Chondrocyte (in vitro differentiated cells): ENCODE measurements around the gene SCN8A. TPM values are rescaled to one million over a fixed set of nuclear protein-coding genes. Genes with fewer than 3 reads are reported as not detected.

Experiments
- DNase-seq: peaks from one replicate; pipeline ENCODE4 v3.0.0; 2021; ENCODE audit warnings: mixed read lengths, low spot score
- H3K27ac Mint-ChIP-seq: one replicate; pipeline ENCODE4 v1.8.0; 2021; ENCODE audit warnings: mild to moderate bottlenecking, moderate library complexity, mixed read lengths; ENCODE audit not compliant: unreplicated experiment
- H3K27me3 Mint-ChIP-seq: 2 replicates; pipeline ENCODE4 v1.8.0; 2021; ENCODE audit warnings: low read depth, mixed read lengths
- H3K36me3 Mint-ChIP-seq: 2 replicates; pipeline ENCODE4 v1.8.0; 2021; ENCODE audit warnings: low read depth, mixed read lengths
- H3K4me1 Mint-ChIP-seq: 2 replicates; pipeline ENCODE4 v1.8.0; 2021; ENCODE audit warnings: low read depth, mild to moderate bottlenecking, mixed read lengths
- H3K4me3 Mint-ChIP-seq: one replicate; pipeline ENCODE4 v1.8.0; 2021; ENCODE audit warnings: mild to moderate bottlenecking, moderate library complexity, mixed read lengths; ENCODE audit not compliant: unreplicated experiment
- H3K9me3 Mint-ChIP-seq: 2 replicates; pipeline ENCODE4 v1.8.0; 2021; ENCODE audit warnings: low read depth, mixed read lengths
- total RNA-seq: library from RNA; stranded (reverse); gene quantifications from 3 replicates; pipeline ENCODE4 v1.2.1, GENCODE V29; 2021
- TF ChIP-seq, protein P1 (sequence below): fragments of 200-600 bp; sonication (generic); IDR thresholded peaks from 2 replicates; pipeline ENCODE4 v1.5.0; 2021; ENCODE audit warnings: antibody characterized with exemption, mild to moderate bottlenecking, moderate library complexity

The SCN8A gene
- total RNA-seq, 1 donor from 2014 or later, result 4.4 TPM

DNA sequence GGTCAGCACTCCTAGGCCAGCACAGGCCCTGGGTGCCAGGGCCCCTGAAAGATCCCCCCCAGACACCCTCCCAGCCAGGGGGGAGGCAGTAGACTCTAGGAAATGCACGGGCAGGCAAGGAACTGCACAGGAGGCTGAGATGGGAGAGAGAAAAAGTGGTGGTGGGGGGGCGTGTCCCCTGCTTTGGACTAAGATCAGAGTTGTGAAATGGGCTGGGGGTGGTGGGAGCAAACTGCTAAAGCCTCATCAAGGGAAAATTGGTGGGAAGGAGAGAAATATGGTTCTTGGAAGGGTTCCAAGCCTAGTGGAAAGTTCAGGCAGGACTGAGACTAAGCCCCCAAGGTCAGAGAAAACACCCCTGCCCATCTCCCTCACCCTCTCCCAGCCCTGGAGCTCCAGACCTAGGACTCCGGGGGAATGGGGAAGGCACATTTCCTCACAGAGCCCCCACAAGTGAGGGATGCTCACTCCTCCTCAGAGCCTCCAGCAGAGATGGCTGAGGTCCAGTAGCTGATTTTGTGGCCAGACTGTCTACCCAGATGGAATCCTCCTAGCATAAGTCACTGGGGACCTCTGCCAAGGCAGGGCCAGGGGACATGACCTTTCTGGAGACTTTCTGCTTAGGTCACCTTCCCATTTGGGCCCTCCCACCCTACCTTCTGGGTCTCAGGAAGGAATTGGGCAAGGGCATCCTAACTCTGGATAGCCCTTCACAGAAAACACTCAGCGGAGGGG is 227.7 kb downstream of the SCN8A start:
- no peaks in the 10 kb centered on the region for H3K27me3 Mint-ChIP-seq
- H3K9me3 Mint-ChIP-seq, result no peaks in the 10 kb centered on the region
- TF ChIP-seq, protein P1, sequence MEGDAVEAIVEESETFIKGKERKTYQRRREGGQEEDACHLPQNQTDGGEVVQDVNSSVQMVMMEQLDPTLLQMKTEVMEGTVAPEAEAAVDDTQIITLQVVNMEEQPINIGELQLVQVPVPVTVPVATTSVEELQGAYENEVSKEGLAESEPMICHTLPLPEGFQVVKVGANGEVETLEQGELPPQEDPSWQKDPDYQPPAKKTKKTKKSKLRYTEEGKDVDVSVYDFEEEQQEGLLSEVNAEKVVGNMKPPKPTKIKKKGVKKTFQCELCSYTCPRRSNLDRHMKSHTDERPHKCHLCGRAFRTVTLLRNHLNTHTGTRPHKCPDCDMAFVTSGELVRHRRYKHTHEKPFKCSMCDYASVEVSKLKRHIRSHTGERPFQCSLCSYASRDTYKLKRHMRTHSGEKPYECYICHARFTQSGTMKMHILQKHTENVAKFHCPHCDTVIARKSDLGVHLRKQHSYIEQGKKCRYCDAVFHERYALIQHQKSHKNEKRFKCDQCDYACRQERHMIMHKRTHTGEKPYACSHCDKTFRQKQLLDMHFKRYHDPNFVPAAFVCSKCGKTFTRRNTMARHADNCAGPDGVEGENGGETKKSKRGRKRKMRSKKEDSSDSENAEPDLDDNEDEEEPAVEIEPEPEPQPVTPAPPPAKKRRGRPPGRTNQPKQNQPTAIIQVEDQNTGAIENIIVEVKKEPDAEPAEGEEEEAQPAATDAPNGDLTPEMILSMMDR, result peak; percentile 1
- no peak overlapping the region for H3K27ac Mint-ChIP-seq
- no peak overlapping the region for H3K4me3 Mint-ChIP-seq
- H3K4me1 Mint-ChIP-seq, result peaks cover 32% of the 10 kb centered on the region
- no peaks in the 10 kb centered on the region for H3K36me3 Mint-ChIP-seq
- no peak for DNase-seq

DNA sequence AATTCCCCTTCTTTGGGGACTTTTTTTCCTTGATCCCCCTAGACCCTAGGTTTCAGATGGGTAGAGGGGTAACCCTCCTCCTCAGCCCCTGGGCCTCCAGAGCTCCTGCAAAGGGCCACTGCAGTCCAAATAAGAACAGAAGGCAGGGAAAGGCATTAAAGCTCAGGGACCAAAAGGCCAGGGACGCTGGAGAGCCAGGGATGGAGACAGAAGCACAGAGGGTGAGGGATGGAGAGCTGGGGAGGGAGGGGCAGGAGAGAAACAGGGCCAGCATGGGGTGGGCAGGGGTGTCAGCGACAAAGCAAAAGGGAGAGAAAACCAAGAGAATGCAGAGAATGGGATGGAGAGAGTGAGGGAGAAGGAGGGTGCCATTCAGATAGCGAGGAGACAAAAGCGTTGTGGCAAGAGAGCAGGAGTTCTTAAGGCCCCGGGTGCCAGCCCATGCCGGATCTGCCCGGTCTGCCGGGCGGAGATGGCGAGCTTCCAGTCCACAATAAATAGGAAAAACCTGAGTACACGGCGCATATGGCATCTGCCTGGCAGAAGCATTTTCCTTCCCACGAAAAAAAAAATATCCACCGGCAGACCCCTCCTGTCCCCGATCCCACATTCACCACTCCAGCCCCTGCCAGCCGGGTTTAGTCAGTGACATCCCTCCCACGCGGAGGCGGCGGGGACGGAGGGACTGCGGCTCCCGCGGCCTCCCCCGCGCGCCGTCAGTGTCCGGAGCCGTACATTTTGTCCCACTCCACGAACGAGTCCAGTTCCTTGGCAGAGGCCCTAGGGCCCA is 228.9 kb downstream of the SCN8A start:
- Mint-ChIP-seq H3K4me3 (peak overlapping the region; percentile 67), H3K9me3 (no peaks in the 10 kb centered on the region), H3K4me1 (peaks cover 31% of the 10 kb centered on the region), H3K27me3 (no peaks in the 10 kb centered on the region), H3K27ac (peak overlapping the region; percentile 70), H3K36me3 (no peaks in the 10 kb centered on the region)
- no peak for DNase-seq
- TF ChIP-seq, protein P1, result no peak

DNA sequence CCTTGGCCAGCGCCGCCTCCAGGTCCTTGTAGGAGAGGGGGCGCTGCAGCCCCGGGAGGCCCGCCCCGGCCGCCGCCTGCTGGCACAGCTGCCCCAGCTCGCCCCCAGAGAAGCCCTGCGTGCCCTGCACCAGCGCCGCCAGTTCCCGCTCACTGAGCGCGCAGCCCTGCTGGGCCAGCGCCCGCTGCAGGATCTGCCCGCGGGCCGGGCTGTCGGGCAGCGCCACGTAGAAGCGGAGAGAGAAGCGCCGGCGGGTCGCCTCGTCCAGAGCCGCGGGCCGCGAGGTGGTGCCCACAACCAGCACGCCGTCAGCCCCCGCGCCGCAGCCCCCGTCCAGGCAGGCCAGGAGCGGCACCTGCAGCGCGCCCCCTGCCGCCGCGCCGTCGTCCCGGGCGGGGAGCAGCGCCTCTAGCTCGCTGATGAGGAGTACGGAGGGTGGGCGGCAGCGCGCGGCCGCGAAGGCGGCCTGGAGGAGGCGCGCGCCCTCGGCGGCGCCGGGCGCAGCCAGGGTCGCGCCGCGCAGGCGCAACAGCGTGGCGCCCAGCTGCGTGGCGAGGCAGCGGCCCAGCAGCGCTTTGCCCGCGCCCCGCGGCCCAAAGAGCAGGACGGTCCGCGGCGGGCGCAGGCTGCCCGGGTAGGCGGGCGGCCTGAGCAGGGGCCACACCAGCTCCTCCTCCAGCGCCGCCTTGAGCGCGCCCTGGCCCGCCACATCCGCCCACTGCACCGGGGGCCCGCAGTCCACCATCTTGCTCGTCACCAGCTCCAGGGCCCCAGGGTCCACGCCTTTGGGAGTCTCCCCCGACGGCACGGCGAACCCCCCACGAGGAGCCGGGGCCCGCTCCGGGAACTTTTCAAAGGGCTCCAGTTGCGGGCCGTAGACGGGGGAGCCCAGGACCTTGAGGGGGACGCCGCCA is 229.8 kb downstream of the SCN8A start:
- Mint-ChIP-seq H3K27me3 (no peaks in the 10 kb centered on the region), H3K4me3 (peak overlapping the region; percentile 67), H3K36me3 (no peaks in the 10 kb centered on the region), H3K27ac (no peak overlapping the region), H3K4me1 (peaks cover 23% of the 10 kb centered on the region), H3K9me3 (no peaks in the 10 kb centered on the region)
- TF ChIP-seq, protein P1, result peak; percentile 73
- DNase-seq, result no peak

DNA sequence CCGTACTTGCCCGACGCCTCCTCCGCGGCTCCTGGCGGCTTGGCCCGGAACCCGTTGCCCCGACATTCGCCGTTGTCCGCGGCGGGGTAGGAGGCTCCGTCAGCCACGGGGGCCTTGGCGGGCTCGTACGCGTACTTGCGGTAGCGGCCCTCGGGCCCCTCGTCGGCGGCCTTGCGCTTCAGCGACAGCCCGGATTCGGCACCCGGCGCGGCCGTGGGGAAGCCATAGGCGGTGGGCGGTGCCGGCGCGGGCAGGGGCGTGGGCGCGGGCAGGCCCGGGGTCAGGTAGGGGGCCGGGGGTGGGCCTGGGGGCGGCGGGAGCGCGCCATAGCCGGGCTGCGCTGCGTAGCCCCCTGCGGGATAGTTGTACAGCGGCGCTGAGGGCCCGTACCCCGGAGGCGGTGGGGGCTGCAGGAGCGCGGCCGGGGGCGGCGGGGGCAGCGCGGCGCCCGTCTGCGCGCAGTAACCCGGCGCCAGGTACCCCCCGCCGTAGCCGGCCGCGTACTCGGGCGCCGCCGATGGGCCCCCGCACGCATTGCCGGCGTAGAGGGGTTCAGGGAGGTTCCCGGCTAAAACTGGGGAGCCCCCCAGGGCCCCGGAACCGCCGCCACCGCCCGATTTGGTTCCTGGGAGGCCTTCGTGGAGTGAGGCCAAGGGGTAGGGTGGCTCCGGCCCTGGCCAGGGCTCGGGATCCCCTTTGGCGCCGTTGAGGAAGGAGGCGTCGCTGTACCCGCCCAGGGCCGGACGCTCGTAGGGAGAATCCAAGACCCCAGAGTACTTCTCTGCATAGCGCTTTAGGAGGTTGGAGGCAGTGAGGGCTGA is 230.6 kb downstream of the SCN8A start:
- peaks cover 23% of the 10 kb centered on the region for H3K4me1 Mint-ChIP-seq
- H3K4me3 Mint-ChIP-seq, result peak overlapping the region; percentile 49
- H3K36me3 Mint-ChIP-seq, result no peaks in the 10 kb centered on the region
- TF ChIP-seq, protein P1, result no peak
- H3K27ac Mint-ChIP-seq, result no peak overlapping the region
- H3K27me3 Mint-ChIP-seq, result no peaks in the 10 kb centered on the region
- DNase-seq, result no peak
- H3K9me3 Mint-ChIP-seq, result no peaks in the 10 kb centered on the region
